SH-SY5Y (cell line): ENCODE results near the gene NEURL1B.

Experiments used
- GATA2 ChIP-seq: IDR thresholded peaks from 2 replicates; pipeline ENCODE4 v1.6.1; 2011; ENCODE audit warnings: mild to moderate bottlenecking, low read depth, low read length
- GATA3 ChIP-seq: IDR thresholded peaks from 2 replicates; pipeline ENCODE4 v1.6.1; 2011; ENCODE audit warnings: low read depth, mild to moderate bottlenecking, low read length, moderate library complexity

GRCh38 chr5:172691886-172692285 lies 50.8 kb downstream of the NEURL1B start:
- TF ChIP-seq GATA2 (no peak), GATA3 (no peak)
